Measurements from ENCODE around the gene QRFPR.

Gene QRFPR

DNA sequence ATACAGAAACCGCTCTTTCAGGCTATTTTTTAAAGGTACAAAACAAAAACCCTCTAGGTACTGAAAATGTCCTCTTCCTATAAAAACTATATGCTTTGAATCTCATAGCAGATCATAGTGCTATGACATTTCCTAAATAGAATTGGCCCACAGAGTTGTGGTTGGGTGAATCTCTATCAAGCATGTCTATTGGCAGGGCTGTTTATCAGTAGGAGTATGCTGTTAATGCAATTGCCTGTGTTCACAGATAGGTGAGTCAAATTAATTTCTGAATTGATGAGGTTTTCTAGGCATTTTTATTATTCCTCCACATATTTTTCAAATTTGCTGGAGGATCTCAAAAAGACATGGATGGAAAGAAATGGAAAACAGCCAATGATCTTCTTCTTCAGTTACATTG lies 73.9 kb downstream of the QRFPR start:
- no peaks in the 10 kb centered on the region for H3K9me3 ChIP-seq (ENCODE audit: control extremely low read depth in 1 of 5, control insufficient read depth in 4 of 5, insufficient read depth in 2 of 5, low read depth in 1 of 5, low read length in 4 of 5)
- ChIA-PET POLR2A (no interaction called here), CTCF (interaction anchor here (1.7 kb wide), 1 partner anchor 32 kb away, joined by 11 read pairs; no protein-coding TSS in a partner anchor)
- H3K27ac ChIP-seq (ENCODE audit: insufficient read depth in 1 of 2, low read depth in 1 of 2, low read length in 2 of 2, poor library complexity in 1 of 2, severe bottlenecking in 2 of 2), result no peak overlapping the region
- no peaks in the 10 kb centered on the region for H3K36me3 ChIP-seq (ENCODE audit: control insufficient read depth in 4 of 4, insufficient read depth in 4 of 4, low read length in 3 of 4)
- peaks cover 7 to 23% (median 18%) of the 10 kb centered on the region in 4 experiments for H3K4me1 ChIP-seq (ENCODE audit: control extremely low read depth in 1 of 4, control insufficient read depth in 4 of 4, insufficient read depth in 4 of 4, low read length in 3 of 4)
- DNase-seq, result peak in 2 of 3 donors; percentile 36 to 54
- H3K27me3 ChIP-seq (replicated peaks in 2 of 5; ENCODE audit: control insufficient read depth in 4 of 5, insufficient read depth in 5 of 5, low read length in 4 of 5), result no peaks in the 10 kb centered on the region
- WGBS (ENCODE audit: insufficient coverage), result 71% methylated on average over 1 of the region's 1 CpG
- no peak overlapping the region for H3K4me3 ChIP-seq (ENCODE audit: control insufficient read depth in 1 of 7, extremely low read depth in 1 of 7, insufficient read depth in 4 of 7, low read depth in 2 of 7, low read length in 6 of 7)

DNA sequence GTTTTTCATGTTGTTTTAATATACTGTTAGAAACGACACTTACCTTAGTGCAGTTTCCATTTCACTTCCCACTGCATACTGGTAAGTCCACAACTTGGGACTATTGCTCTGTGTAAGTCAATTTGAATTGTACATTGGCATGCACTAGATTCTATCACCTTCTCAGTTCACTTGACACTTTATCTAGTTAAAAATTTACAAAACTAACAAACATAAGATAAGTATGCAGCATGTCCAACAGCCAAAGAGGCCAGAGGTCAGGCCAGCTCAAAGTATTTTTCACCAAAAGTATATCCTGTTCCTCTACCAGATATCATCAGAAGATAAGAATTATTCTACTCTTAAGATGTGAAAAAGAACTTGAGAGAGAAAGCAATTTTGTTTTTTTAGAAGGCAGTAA lies 75.9 kb downstream of the QRFPR start:
- Histone ChIP-seq H3K27ac (ENCODE audit: insufficient read depth in 1 of 2, low read depth in 1 of 2, low read length in 2 of 2, poor library complexity in 1 of 2, severe bottlenecking in 2 of 2) (no peak overlapping the region), H3K9me3 (ENCODE audit: control extremely low read depth in 1 of 5, control insufficient read depth in 4 of 5, insufficient read depth in 2 of 5, low read depth in 1 of 5, low read length in 4 of 5) (no peaks in the 10 kb centered on the region), H3K4me1 (ENCODE audit: control extremely low read depth in 1 of 4, control insufficient read depth in 4 of 4, insufficient read depth in 4 of 4, low read length in 3 of 4) (peaks cover 7 to 23% (median 18%) of the 10 kb centered on the region in 4 experiments), H3K36me3 (ENCODE audit: control insufficient read depth in 4 of 4, insufficient read depth in 4 of 4, low read length in 3 of 4) (no peaks in the 10 kb centered on the region), H3K27me3 (replicated peaks in 2 of 5; ENCODE audit: control insufficient read depth in 4 of 5, insufficient read depth in 5 of 5, low read length in 4 of 5) (no peaks in the 10 kb centered on the region), H3K4me3 (ENCODE audit: control insufficient read depth in 1 of 7, extremely low read depth in 1 of 7, insufficient read depth in 4 of 7, low read depth in 2 of 7, low read length in 6 of 7) (no peak overlapping the region)
- no CpG with 5 or more reads among the region's 1 CpG for WGBS (ENCODE audit: insufficient coverage)
- DNase-seq, result no peak
- CTCF ChIA-PET, result no interaction called here
- POLR2A ChIA-PET, result no interaction called here

DNA sequence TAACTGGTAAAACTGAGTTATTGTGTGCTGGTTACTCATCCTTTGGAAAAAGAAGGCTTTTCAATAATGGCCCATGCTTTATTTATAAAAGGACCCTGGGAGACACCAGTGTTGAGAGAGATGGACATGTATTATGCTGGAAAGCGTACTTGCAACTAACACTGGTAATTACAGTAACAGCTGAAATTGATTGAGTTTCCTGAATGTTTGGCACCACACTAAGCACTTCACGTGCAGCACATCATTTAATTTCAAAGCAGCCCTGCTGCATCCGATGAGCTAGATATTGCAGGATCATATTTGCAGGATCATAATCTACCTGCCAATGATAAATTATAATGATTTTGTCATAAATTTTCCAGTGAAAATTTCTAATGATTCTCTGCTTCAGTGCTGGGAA lies 81.5 kb downstream of the QRFPR start:
- H3K9me3 ChIP-seq (ENCODE audit: control extremely low read depth in 1 of 5, control insufficient read depth in 4 of 5, insufficient read depth in 2 of 5, low read depth in 1 of 5, low read length in 4 of 5), result no peaks in the 10 kb centered on the region
- H3K27me3 ChIP-seq (replicated peaks in 2 of 5; ENCODE audit: control insufficient read depth in 4 of 5, insufficient read depth in 5 of 5, low read length in 4 of 5), result no peaks in the 10 kb centered on the region
- H3K4me3 ChIP-seq (ENCODE audit: control insufficient read depth in 1 of 7, extremely low read depth in 1 of 7, insufficient read depth in 4 of 7, low read depth in 2 of 7, low read length in 6 of 7), result no peak overlapping the region
- ChIA-PET POLR2A (interaction anchor here (0.6 kb wide), 1 partner anchor 222 kb away, joined by 4 read pairs; no protein-coding TSS in a partner anchor), CTCF (no interaction called here)
- 100% methylated on average over 1 of the region's 3 CpGs for WGBS (ENCODE audit: insufficient coverage)
- no peak for DNase-seq
- no peak overlapping the region for H3K27ac ChIP-seq (ENCODE audit: insufficient read depth in 1 of 2, low read depth in 1 of 2, low read length in 2 of 2, poor library complexity in 1 of 2, severe bottlenecking in 2 of 2)
- no peaks in the 10 kb centered on the region for H3K36me3 ChIP-seq (ENCODE audit: control insufficient read depth in 4 of 4, insufficient read depth in 4 of 4, low read length in 3 of 4)
- no peaks in the 10 kb centered on the region for H3K4me1 ChIP-seq (ENCODE audit: control extremely low read depth in 1 of 4, control insufficient read depth in 4 of 4, insufficient read depth in 4 of 4, low read length in 3 of 4)

DNA sequence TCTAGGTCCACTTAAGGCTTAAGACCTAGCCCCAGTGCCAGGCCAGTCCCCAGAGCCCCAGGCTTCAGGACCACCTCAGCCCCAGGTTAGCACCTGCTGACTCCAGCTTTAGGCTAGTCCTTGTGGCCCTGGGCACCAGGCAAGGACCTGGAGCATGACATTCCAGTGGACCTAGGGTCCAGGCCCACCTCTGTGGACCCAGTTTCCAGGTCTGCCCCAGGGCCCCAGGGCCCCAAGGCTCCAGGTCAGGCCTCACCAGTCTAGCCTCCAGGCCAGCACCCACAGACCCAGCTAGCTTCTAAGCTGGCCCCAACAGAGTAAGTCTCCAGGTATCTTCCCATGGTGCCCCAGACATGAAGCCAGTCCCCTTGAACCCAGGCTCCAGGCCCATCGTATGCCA lies 97.5 kb downstream of the QRFPR start:
- peaks cover 0 to 16% (median 3%) of the 10 kb centered on the region in 5 experiments for H3K27me3 ChIP-seq (replicated peaks in 2 of 5; ENCODE audit: control insufficient read depth in 4 of 5, insufficient read depth in 5 of 5, low read length in 4 of 5)
- ChIA-PET POLR2A (no interaction called here), CTCF (no interaction called here)
- no peak for DNase-seq
- no peak overlapping the region for H3K27ac ChIP-seq (ENCODE audit: insufficient read depth in 1 of 2, low read depth in 1 of 2, low read length in 2 of 2, poor library complexity in 1 of 2, severe bottlenecking in 2 of 2)
- no peaks in the 10 kb centered on the region for H3K36me3 ChIP-seq (ENCODE audit: control insufficient read depth in 4 of 4, insufficient read depth in 4 of 4, low read length in 3 of 4)
- H3K4me1 ChIP-seq (ENCODE audit: control extremely low read depth in 1 of 4, control insufficient read depth in 4 of 4, insufficient read depth in 4 of 4, low read length in 3 of 4), result no peaks in the 10 kb centered on the region
- WGBS (ENCODE audit: insufficient coverage), result 100% methylated on average over 1 of the region's 1 CpG
- no peak overlapping the region for H3K4me3 ChIP-seq (ENCODE audit: control insufficient read depth in 1 of 7, extremely low read depth in 1 of 7, insufficient read depth in 4 of 7, low read depth in 2 of 7, low read length in 6 of 7)
- H3K9me3 ChIP-seq (ENCODE audit: control extremely low read depth in 1 of 5, control insufficient read depth in 4 of 5, insufficient read depth in 2 of 5, low read depth in 1 of 5, low read length in 4 of 5), result peaks cover 0 to 9% (median 0%) of the 10 kb centered on the region in 5 experiments

DNA sequence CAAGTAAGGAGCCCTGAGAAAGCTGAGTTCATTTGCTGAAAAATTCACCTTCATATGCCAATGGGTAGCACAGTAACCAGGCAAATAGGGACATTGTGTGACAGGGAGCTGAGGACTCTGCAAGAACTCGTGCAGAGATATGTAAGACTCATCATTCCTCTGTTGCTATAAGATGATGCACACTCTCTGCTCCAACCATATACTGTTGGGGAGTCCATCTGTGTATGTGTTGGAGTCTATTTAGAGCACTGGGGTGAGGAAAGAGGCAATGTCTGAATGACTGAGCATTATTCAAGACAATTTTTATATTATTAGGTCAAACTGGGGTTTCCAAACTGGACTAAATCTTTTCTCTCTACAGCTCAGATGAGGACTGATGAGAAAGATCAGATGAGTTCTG lies 100.4 kb downstream of the QRFPR start:
- WGBS (ENCODE audit: insufficient coverage), result 100% methylated on average over 1 of the region's 1 CpG
- POLR2A ChIA-PET, result no interaction called here
- DNase-seq, result no peak
- no peaks in the 10 kb centered on the region for H3K4me1 ChIP-seq (ENCODE audit: control extremely low read depth in 1 of 4, control insufficient read depth in 4 of 4, insufficient read depth in 4 of 4, low read length in 3 of 4)
- CTCF ChIA-PET, result no interaction called here
- H3K36me3 ChIP-seq (ENCODE audit: control insufficient read depth in 4 of 4, insufficient read depth in 4 of 4, low read length in 3 of 4), result no peaks in the 10 kb centered on the region
- no peak overlapping the region for H3K4me3 ChIP-seq (ENCODE audit: control insufficient read depth in 1 of 7, extremely low read depth in 1 of 7, insufficient read depth in 4 of 7, low read depth in 2 of 7, low read length in 6 of 7)
- no peak overlapping the region for H3K27ac ChIP-seq (ENCODE audit: insufficient read depth in 1 of 2, low read depth in 1 of 2, low read length in 2 of 2, poor library complexity in 1 of 2, severe bottlenecking in 2 of 2)
- peaks cover 0 to 16% (median 3%) of the 10 kb centered on the region in 5 experiments for H3K27me3 ChIP-seq (replicated peaks in 2 of 5; ENCODE audit: control insufficient read depth in 4 of 5, insufficient read depth in 5 of 5, low read length in 4 of 5)
- peaks cover 0 to 9% (median 0%) of the 10 kb centered on the region in 5 experiments for H3K9me3 ChIP-seq (ENCODE audit: control extremely low read depth in 1 of 5, control insufficient read depth in 4 of 5, insufficient read depth in 2 of 5, low read depth in 1 of 5, low read length in 4 of 5)

DNA sequence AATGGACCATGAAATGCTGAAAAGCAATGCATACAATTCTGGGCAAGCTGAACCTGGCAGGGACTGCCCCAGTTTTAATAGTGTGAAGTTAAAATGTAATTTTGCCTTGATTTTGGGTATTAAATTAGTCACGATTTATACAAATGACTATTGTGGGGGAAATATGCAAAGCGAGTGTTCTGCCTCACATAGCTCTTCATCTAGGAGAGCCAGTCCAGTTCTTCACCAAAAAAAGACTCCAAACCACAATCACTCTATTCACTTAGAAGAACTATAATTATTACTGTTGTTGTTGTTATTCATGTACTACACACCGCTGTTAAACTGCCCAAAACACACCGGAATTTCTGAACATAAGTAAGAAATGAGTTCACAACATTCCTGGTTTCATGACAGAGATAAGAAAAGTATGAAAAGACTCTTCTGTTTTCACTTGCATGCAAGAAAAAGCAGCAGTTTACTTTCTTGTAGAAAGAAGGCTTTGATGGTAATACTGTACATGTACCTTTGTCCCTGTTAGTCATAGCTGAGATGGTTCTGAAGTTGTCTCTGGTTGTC lies 101.9 kb downstream of the QRFPR start:
- WGBS (ENCODE audit: insufficient coverage), result 100% methylated on average over 1 of the region's 4 CpGs
- Histone ChIP-seq H3K4me3 (ENCODE audit: control insufficient read depth in 1 of 7, extremely low read depth in 1 of 7, insufficient read depth in 4 of 7, low read depth in 2 of 7, low read length in 6 of 7) (no peak overlapping the region), H3K4me1 (ENCODE audit: control extremely low read depth in 1 of 4, control insufficient read depth in 4 of 4, insufficient read depth in 4 of 4, low read length in 3 of 4) (no peaks in the 10 kb centered on the region), H3K27ac (ENCODE audit: insufficient read depth in 1 of 2, low read depth in 1 of 2, low read length in 2 of 2, poor library complexity in 1 of 2, severe bottlenecking in 2 of 2) (no peak overlapping the region), H3K9me3 (ENCODE audit: control extremely low read depth in 1 of 5, control insufficient read depth in 4 of 5, insufficient read depth in 2 of 5, low read depth in 1 of 5, low read length in 4 of 5) (peaks cover 0 to under 1% (median 0%) of the 10 kb centered on the region in 5 experiments), H3K36me3 (ENCODE audit: control insufficient read depth in 4 of 4, insufficient read depth in 4 of 4, low read length in 3 of 4) (no peaks in the 10 kb centered on the region), H3K27me3 (replicated peaks in 2 of 5; ENCODE audit: control insufficient read depth in 4 of 5, insufficient read depth in 5 of 5, low read length in 4 of 5) (peaks cover 0 to 16% (median 3%) of the 10 kb centered on the region in 5 experiments)
- ChIA-PET CTCF (no interaction called here), POLR2A (no interaction called here)
- no peak for DNase-seq

Data from common myeloid progenitor, CD34-positive (primary cell).